IMR-90 (cell line): ENCODE results near the gene LHX5. TPM values are rescaled to one million over a fixed set of nuclear protein-coding genes. Genes with fewer than 3 reads are reported as not detected.

ENCODE experiments used
- ATAC-seq: fragments of 200-7000 bp; cut with Tn5 transposase; 2 replicates; pipeline ENCODE4 v1.9.1; 2020; ENCODE audit warnings: low read depth, mild to moderate bottlenecking, moderate library complexity
- BruUV-seq: library from RNA; stranded (reverse); fragments of 400-500 nt; replicated peaks from 2 replicates; lab custom pipeline; 2021; lab: Mats Ljungman, UMichigan
- CTCF ChIA-PET: fragments of 300-600 bp; formaldehyde crosslinking; extraction: SDS; loops from one replicate; lab custom pipeline; 2021; ENCODE audit warnings: antibody characterized with exemption; lab: Yijun Ruan, JAX
- POLR2A ChIA-PET: fragments of 300-600 bp; sonication (Branson Sonifier 250); formaldehyde crosslinking; loops from one replicate; lab custom pipeline; 2022; ENCODE audit warnings: antibody characterized with exemption; ENCODE audit not compliant: unreplicated experiment; lab: Charles Lee
- DNase-seq: peaks from one replicate; pipeline ENCODE4 v3.0.0; 2013
- H2AFZ ChIP-seq: replicated peaks from 2 replicates; pipeline ENCODE3; 2013; ENCODE audit warnings: low read length, mild to moderate bottlenecking; ENCODE audit not compliant: poor library complexity
- H2AK5ac ChIP-seq: 2 replicates; pipeline ENCODE4 v1.6.1; 2013; ENCODE audit warnings: low read depth, low read length, inconsistent platforms
- H2AK9ac ChIP-seq: replicated peaks from 2 replicates; pipeline ENCODE3; 2013; ENCODE audit warnings: mild to moderate bottlenecking, low read depth, low read length, moderate library complexity; ENCODE audit not compliant: poor library complexity
- H2BK120ac ChIP-seq: 2 replicates; pipeline ENCODE4 v1.6.1; 2013; ENCODE audit warnings: low read depth, low read length, inconsistent platforms
- H2BK15ac ChIP-seq: 3 replicates; pipeline ENCODE4 v1.6.1; 2013; ENCODE audit warnings: low read depth, low read length, inconsistent platforms
- H2BK20ac ChIP-seq: 2 replicates; pipeline ENCODE4 v1.6.1; 2013; ENCODE audit warnings: low read depth, mild to moderate bottlenecking, inconsistent platforms, low read length, moderate library complexity
- H2BK5ac ChIP-seq: 2 replicates; pipeline ENCODE4 v1.6.1; 2013; ENCODE audit warnings: mild to moderate bottlenecking, low read depth, low read length, inconsistent platforms; ENCODE audit not compliant: poor library complexity, severe bottlenecking
- H3K14ac ChIP-seq: replicated peaks from 2 replicates; pipeline ENCODE4 v1.6.1; 2013; ENCODE audit warnings: low read depth, low read length, inconsistent platforms
- H3K18ac ChIP-seq: 2 replicates; pipeline ENCODE4 v1.6.1; 2013; ENCODE audit warnings: low read depth, low read length, control low read depth
- H3K23ac ChIP-seq: 2 replicates; pipeline ENCODE4 v1.6.1; 2013; ENCODE audit warnings: low read depth, low read length, inconsistent platforms
- H3K27ac ChIP-seq: 2 replicates; pipeline ENCODE4 v1.5.1; 2013; ENCODE audit warnings: mild to moderate bottlenecking, control low read depth, low read length; ENCODE audit not compliant: insufficient read depth
- H3K27me3 ChIP-seq: 2 replicates; pipeline ENCODE4 v1.6.1; 2013; ENCODE audit warnings: low read length; ENCODE audit not compliant: control insufficient read depth, insufficient read depth
- H3K36me3 ChIP-seq: 2 replicates; pipeline ENCODE4 v1.6.1; 2013; ENCODE audit warnings: low read length, mixed read lengths; ENCODE audit not compliant: control insufficient read depth, insufficient read depth
- H3K4ac ChIP-seq: 2 replicates; pipeline ENCODE4 v1.6.1; 2013; ENCODE audit warnings: low read depth, low read length, inconsistent platforms
- H3K4me1 ChIP-seq: 2 replicates; pipeline ENCODE4 v1.6.1; 2013; ENCODE audit warnings: low read length, mixed read lengths; ENCODE audit not compliant: control insufficient read depth, insufficient read depth
- H3K4me2 ChIP-seq: 2 replicates; pipeline ENCODE4 v1.6.1; 2013; ENCODE audit warnings: low read depth, mild to moderate bottlenecking, control low read depth, low read length, moderate library complexity
- H3K4me3 ChIP-seq: 2 replicates; pipeline ENCODE4 v1.5.1; 2013; ENCODE audit warnings: low read depth, mild to moderate bottlenecking, control low read depth, low read length, moderate library complexity; ENCODE audit not compliant: insufficient read depth
- H3K56ac ChIP-seq: 2 replicates; pipeline ENCODE4 v1.6.1; 2013; ENCODE audit warnings: low read length, inconsistent platforms; ENCODE audit not compliant: insufficient read depth; ENCODE audit errors: extremely low read depth
- H3K79me1 ChIP-seq, 2 experiments: 2 replicates each; pipeline ENCODE4 v1.6.1; 2013; ENCODE audit warnings: low read length in 2 of 2, inconsistent platforms in 1 of 2, low read depth in 1 of 2
- H3K9ac ChIP-seq: 2 replicates; pipeline ENCODE4 v1.6.1; 2013; ENCODE audit warnings: low read depth, low read length, control low read depth
- H3K9me1 ChIP-seq: 2 replicates; pipeline ENCODE4 v1.6.1; 2013; ENCODE audit warnings: low read length, inconsistent platforms; ENCODE audit not compliant: insufficient read depth
- H3K9me3 ChIP-seq: 2 replicates; pipeline ENCODE4 v1.6.1; 2013; ENCODE audit warnings: low read length; ENCODE audit not compliant: control insufficient read depth, insufficient read depth
- H4K20me1 ChIP-seq: 2 replicates; pipeline ENCODE4 v1.6.1; 2013; ENCODE audit warnings: low read length, inconsistent platforms; ENCODE audit not compliant: insufficient read depth
- H4K5ac ChIP-seq: 2 replicates; pipeline ENCODE4 v1.6.1; 2013; ENCODE audit warnings: mild to moderate bottlenecking, low read depth, low read length, control low read depth
- H4K8ac ChIP-seq, 2 experiments: 2 replicates each; pipeline ENCODE4 v1.6.1; 2013; ENCODE audit warnings: low read depth in 2 of 2, low read length in 2 of 2, control low read depth in 1 of 2, inconsistent platforms in 1 of 2
- H4K91ac ChIP-seq: 2 replicates; pipeline ENCODE4 v1.6.1; 2013; ENCODE audit warnings: low read depth, low read length, inconsistent platforms; ENCODE audit not compliant: insufficient read depth
- BHLHE40 ChIP-seq: fragments of 150-350 bp; IDR thresholded peaks from 2 replicates; pipeline ENCODE4 v1.6.1; 2016; ENCODE audit warnings: mild to moderate bottlenecking, low read depth, low read length
- CEBPB ChIP-seq: IDR thresholded peaks from 2 replicates; pipeline ENCODE4 v1.6.1; 2012; ENCODE audit warnings: low read depth, low read length, improper control_type of control experiment
- CTCF ChIP-seq: conservative IDR thresholded peaks from 2 replicates; pipeline ENCODE4 v1.5.1; 2012; ENCODE audit warnings: mild to moderate bottlenecking, low read depth, low read length, improper control_type of control experiment
- FOS ChIP-seq: fragments of 150-350 bp; IDR thresholded peaks from 2 replicates; pipeline ENCODE4 v1.6.1; 2016; ENCODE audit warnings: low read depth, low read length
- MAFK ChIP-seq: IDR thresholded peaks from 2 replicates; pipeline ENCODE4 v1.6.1; 2012; ENCODE audit warnings: low read depth, low read length, improper control_type of control experiment
- MXI1 ChIP-seq: IDR thresholded peaks from 2 replicates; pipeline ENCODE4 v1.6.1; 2012; ENCODE audit warnings: low read depth, mild to moderate bottlenecking, low read length, moderate library complexity, borderline replicate concordance
- POLR2A ChIP-seq: IDR thresholded peaks from 2 replicates; pipeline ENCODE4 v1.6.1; 2012; ENCODE audit warnings: mild to moderate bottlenecking, low read depth, low read length
- RAD21 ChIP-seq: IDR thresholded peaks from 2 replicates; pipeline ENCODE4 v1.6.1; 2012; ENCODE audit warnings: low read length, improper control_type of control experiment
- RFX5 ChIP-seq: IDR thresholded peaks from 2 replicates; pipeline ENCODE4 v1.8.0; 2012; ENCODE audit warnings: low read depth, mild to moderate bottlenecking, low read length, moderate library complexity
- SMC3 ChIP-seq: fragments of 150-350 bp; IDR thresholded peaks from 2 replicates; pipeline ENCODE4 v1.6.1; 2016; ENCODE audit warnings: low read depth, mild to moderate bottlenecking, antibody characterized with exemption, low read length, moderate library complexity
- USF2 ChIP-seq: fragments of 150-350 bp; IDR thresholded peaks from 2 replicates; pipeline ENCODE4 v1.6.1; 2017; ENCODE audit warnings: mild to moderate bottlenecking, antibody characterized with exemption, low read length, low read depth
- WGBS, 2 experiments: methylation state at CpG; one replicate each; pipeline versions ENCODE4 v1.1.5 to v1.1.7; 2013; ENCODE audit warnings: missing lambda C conversion rate in 2 of 2; ENCODE audit not compliant: insufficient read length in 1 of 2; ENCODE audit errors: extremely low coverage in 2 of 2; 5-methylcytosine and 5-hydroxymethylcytosine counted together
- dilution Hi-C: fragments of 300-500 bp; cut with HindIII; formaldehyde crosslinking; loops from one replicate; pipeline ENCODE4 v1.14.3; 2018; ENCODE audit warnings: low sequenced_read_pairs; ENCODE audit not compliant: unreplicated experiment
- in situ Hi-C: fragments of 300-500 bp; cut with MboI; formaldehyde crosslinking; loops from 3 replicates; pipeline ENCODE4 v1.14.3; 2019; ENCODE audit warnings: low sequenced_read_pairs, inconsistent platforms, mixed read lengths
- intact Hi-C: fragments of 100-400 bp; cut with micrococcal nuclease; formaldehyde crosslinking; loops from 2 replicates; pipeline ENCODE4 v1.10.0; 2022
- polyA plus RNA-seq, 3 experiments: library from polyadenylated mRNA; depleted of rRNA; stranded (reverse); fragments of >200 nt; gene quantifications; 2 replicates each; pipeline ENCODE4 v1.2.3, GENCODE V29; 2012; ENCODE audit warnings: low replicate concordance in 1 of 3
- total RNA-seq: library from RNA; depleted of rRNA; stranded (reverse); fragments of >200 nt; gene quantifications from 2 replicates; pipeline ENCODE4 v1.2.3, GENCODE V29; 2012

Gene LHX5
- total and polyA plus RNA-seq, 2 of the 4 experiments (the other 2 are of a cell fraction): not detected

GRCh38 chr12:113457185-113457584 is 14.5 kb downstream of the LHX5 start:
- no peak overlapping the region for H4K5ac ChIP-seq
- H3K4me1 ChIP-seq: no peaks in the 10 kb centered on the region
- TF ChIP-seq POLR2A (no peak), RFX5 (no peak), USF2 (no peak), CEBPB (no peak), RAD21 (no peak), BHLHE40 (no peak), MXI1 (no peak), MAFK (no peak), FOS (no peak), SMC3 (no peak), CTCF (no peak)
- no peak overlapping the region for H3K18ac ChIP-seq
- no peaks in the 10 kb centered on the region for H3K9me1 ChIP-seq
- H3K27ac ChIP-seq: no peak overlapping the region
- no peak overlapping the region for H2AFZ ChIP-seq
- H3K79me1 ChIP-seq: no peaks in the 10 kb centered on the region
- no peak overlapping the region for H2AK5ac ChIP-seq
- no CpG with 5 or more reads among the region's 10 CpGs for WGBS, 2 experiments
- H4K91ac ChIP-seq: no peak overlapping the region
- dilution Hi-C loops (no loop called here), in situ Hi-C loops (no loop called here), intact Hi-C loops (no loop called here)
- H3K4me2 ChIP-seq: no peak overlapping the region
- H3K4ac ChIP-seq: no peak overlapping the region
- no peaks in the 10 kb centered on the region for H3K36me3 ChIP-seq
- H2BK15ac ChIP-seq: no peak overlapping the region
- H3K56ac ChIP-seq: no peak overlapping the region
- no peaks in the 10 kb centered on the region for H3K9me3 ChIP-seq
- H3K4me3 ChIP-seq: no peak overlapping the region
- no peak overlapping the region for H3K9ac ChIP-seq
- H4K20me1 ChIP-seq: no peaks in the 10 kb centered on the region
- H2BK5ac ChIP-seq: no peak overlapping the region
- no peak overlapping the region for H2BK120ac ChIP-seq
- H2BK20ac ChIP-seq: no peak overlapping the region
- no peak overlapping the region for H4K8ac ChIP-seq
- H3K27me3 ChIP-seq: peaks cover 25% of the 10 kb centered on the region
- H3K23ac ChIP-seq: no peak overlapping the region
- no TSS peak for BruUV-seq
- ChIA-PET POLR2A (no interaction called here), CTCF (no interaction called here)
- H3K14ac ChIP-seq: no peak overlapping the region
- H2AK9ac ChIP-seq: peak overlapping the region; percentile 72
- no peak for ATAC-seq
- no peak for DNase-seq
